HTR-8/SVneo (cell line): ENCODE results near the gene DSCAM.
"Not testable (repeated sequence)": the region's sequence is repeated elsewhere in the genome, so short reads cannot be mapped to it uniquely, and the experiment has no call there.

ENCODE experiments used
- DNase-seq: peaks from one replicate; pipeline ENCODE4 v3.0.0; 2011; ENCODE audit warnings: low spot score, mixed read lengths; ENCODE audit not compliant: insufficient read length
- FAIRE-seq: peaks from 2 replicates; lab custom pipeline; 2011; peaks lifted over from hg19 to GRCh38; lab: Jason Lieb, UNC

DSCAM gene

GRCh38 chr21:40227096-40227495 is 619.9 kb downstream of the DSCAM start:
- no peak for FAIRE-seq
- no peak for DNase-seq

GRCh38 chr21:40215941-40216340 is 631.0 kb downstream of the DSCAM start:
- no peak for FAIRE-seq
- no peak for DNase-seq

- no peak for FAIRE-seq
Observed at GRCh38 chr21:40210251-40210650, 636.7 kb downstream of the DSCAM start.

DNA sequence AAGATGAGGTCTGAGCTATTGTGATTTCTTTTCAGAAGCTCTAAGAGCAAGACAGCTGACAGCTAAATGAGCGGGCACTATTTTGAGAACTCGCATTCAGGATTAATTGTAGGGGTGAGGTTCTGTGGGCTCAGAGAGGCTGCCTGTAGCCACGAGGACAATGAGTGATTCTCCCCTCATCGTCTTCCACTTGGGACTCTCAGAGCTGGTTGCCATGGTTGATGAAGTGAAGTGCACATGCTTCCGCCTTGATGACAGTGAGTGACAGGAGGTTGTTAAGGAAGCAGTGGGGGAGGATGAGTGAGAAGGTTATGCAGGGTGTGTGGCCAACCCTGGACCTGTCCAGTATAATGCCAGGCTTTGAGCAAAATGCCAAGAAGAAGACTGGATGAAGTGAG is 638.0 kb downstream of the DSCAM start:
- no peak for FAIRE-seq
- no peak for DNase-seq

More at GRCh38 chr21:40210251-40210650, 636.7 kb downstream of the DSCAM start:
- no peak for DNase-seq

DNA sequence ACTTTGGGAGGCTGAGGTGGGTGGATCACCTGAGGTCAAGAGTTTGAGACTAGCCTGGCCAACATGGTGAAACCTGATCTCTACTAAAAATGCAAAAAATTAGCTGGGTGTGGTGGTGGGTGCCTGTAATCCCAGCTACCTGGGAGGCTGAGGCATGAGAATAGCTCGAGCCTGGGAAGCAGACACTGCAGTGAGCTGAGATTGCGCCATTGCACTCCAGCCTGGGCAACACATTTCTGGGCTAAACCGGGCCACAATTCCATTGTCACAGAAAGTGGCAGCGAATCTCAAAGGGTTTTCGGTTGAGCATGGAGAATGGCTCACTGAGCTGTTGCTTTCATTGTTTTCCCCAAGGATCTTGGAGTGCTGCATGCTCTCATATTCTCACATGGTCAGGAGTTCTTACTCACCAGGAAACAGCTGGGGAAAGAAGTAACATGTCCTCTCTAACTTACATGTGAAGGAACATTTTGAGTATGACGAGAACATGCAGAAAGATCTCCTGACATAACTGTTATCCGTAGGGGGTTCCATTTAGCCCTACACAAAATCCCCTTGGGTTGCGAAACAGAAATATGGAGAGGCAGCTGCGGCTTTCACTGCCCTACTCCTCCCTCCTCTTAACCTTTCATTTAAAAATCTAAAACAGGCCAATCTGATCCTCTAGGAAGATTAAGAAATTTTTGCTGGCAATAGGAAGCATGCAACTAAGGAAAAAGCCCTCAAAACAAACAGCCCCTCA is 638.6 kb downstream of the DSCAM start:
- FAIRE-seq = no peak
- DNase-seq = no peak

DNA sequence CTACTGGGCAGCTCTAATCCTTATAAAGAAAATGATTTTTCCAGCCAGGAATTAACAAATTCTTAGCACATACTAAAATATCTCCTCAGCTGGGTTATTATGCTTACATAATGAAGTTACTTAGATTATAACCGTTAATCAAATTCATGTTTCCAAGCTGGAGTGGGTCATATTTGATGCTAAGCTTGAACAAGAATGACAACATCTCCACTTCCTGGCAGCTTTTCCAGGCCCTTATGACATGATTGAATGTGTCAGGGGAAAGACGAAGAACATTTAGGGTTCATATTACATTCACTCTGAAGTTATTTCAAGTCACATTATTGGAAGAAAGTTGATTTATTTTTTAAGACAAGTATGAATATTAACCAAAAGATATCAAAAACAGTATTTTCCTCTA is 646.0 kb downstream of the DSCAM start:
- FAIRE-seq = no peak
- no peak for DNase-seq

DNA sequence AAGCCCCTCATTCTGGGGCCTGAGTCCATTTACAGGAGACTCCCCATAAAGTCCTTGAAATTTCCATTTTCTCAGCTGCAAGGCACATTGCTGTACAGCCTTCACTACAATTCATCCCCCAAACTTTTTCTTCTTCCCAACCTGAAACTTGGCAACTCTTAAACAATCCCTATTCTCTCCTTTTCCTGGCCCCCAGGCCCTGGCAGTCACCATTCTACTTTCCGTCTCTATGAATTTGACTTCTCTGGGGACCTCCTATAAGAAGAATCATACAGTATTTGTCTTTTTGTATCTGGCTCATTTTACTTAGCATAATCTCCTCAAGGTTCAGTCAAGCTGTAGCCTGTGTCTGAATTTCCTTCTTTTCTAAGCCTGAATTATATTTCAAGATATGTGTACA is 646.8 kb downstream of the DSCAM start:
- DNase-seq (no peak), FAIRE-seq (no peak)

DNA sequence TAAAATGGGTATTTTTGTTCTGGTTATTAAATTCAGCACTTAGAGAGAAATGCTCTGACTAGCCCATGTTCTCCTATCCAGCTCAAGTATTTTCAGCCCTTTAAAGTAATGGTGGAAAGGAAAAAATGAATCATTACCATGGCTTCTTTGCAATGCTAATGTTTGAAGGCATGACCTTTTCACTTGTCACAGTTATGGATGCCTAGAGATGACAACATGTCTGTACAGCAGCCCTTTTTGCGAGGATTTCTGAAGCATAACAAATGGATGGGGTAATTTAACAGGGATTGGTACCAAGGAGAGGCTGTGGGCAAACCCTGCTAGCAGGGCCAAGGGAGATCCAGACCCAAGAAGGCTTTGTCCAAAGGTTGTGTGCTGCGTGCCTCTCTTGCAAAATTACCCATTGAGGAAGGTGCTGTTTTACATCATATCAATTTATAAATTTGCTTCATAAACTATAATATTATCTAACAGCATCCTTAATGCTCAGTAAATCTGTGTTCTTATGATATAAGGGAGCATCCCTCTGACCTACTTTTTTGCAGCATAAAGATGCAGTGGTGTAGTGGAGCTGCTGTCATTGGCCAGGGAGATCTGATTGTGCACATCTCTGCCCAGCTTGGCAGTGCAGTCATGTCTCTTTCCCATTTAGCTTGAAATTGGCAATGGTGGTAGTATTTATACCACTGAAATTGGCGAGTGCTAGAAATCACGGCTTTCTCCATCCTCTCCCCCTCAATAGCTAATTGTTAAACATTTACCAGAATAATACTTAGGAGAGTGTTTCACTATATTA is 652.6 kb downstream of the DSCAM start:
- no peak for DNase-seq
- no peak for FAIRE-seq

DNA sequence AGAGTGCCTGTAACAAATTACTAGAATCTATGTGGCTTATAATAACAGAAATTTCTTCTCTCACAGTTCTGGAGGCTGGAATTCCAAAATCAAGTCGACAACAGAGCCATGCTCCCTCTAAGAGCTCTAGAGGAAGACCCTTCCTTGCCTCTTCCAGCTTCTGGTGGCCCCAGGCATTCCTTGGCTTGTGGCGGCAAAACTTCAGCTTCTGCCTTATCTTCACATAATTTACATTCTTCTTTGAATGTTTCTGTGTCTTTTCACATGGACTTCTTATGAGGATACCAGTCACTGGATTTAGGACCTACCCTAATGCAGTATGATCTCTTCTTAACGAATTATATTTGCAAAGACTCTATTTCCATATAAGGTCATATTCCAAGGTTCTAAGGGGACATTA is 655.3 kb downstream of the DSCAM start:
- DNase-seq = no peak
- FAIRE-seq = no peak

DNA sequence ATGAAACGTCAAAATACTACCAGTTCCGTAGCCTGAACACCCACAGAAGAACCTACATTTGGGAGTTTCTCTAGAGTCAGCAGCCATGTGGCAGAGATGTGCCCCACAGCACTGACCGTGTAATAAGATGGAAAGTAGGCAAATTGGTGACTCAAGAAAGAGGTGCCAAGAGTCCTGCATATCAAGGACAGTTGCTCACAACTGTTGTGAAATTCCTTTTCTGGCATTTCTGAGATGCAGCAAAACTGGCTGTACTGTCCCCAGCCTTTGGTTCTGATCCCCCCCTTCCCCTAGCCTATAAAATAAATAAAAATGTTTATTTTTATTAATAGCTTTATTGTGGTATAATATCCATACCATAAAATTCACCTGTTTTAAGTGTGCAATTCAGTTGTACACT is 655.8 kb downstream of the DSCAM start:
- DNase-seq (no peak), FAIRE-seq (no peak)

- FAIRE-seq = no peak
Observed at GRCh38 chr21:40187946-40188654, 658.9 kb downstream of the DSCAM start.

DNA sequence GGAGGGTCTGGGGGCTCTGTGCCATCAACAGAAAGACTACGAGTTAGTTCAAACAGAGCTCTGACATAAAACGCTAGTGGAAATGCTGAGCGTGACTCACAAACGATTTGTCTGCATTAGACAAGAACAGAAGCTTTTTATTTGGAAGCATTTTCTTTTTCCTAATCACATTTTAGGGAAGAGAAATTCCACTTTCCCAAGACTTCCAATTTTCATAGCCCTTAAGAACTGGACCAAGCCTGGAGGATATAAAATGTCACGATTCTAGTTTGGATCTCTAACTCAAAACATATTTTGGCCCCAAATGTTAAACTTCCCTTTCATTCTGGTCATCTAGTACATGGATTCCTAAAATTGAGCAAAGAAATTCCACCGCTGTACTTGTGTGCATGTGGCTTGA is 659.7 kb downstream of the DSCAM start:
- FAIRE-seq (no peak), DNase-seq (no peak)

More at GRCh38 chr21:40187946-40188654, 658.9 kb downstream of the DSCAM start:
- DNase-seq = no peak

DNA sequence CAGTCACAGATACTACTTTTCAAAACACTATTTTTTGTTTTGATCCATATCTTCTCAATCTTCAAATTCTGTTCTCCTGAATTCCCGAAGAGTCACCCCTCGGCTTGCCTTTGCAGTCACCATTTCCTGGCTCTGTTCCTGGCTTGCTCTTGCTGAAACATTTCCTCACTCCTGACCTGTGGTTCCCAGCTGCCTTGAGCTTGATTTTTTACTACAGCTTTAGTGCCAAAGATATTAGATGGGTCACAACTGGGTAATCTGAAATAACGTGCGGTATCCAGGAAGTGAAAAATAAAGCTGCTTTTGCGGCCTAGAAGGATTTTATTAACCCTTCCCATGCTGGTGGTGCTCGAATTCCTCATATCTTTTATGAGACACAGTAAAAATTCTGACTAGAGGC is 660.9 kb downstream of the DSCAM start:
- FAIRE-seq (no peak), DNase-seq (no peak)

GRCh38 chr21:40185208-40185607 is 661.8 kb downstream of the DSCAM start:
- no peak for FAIRE-seq
- DNase-seq = no peak

GRCh38 chr21:40182491-40182890 is 664.5 kb downstream of the DSCAM start:
- DNase-seq, FAIRE-seq: not testable (repeated sequence)

- FAIRE-seq (no peak), DNase-seq (no peak)
Observed at GRCh38 chr21:40179166-40179565, 667.8 kb downstream of the DSCAM start.

DNA sequence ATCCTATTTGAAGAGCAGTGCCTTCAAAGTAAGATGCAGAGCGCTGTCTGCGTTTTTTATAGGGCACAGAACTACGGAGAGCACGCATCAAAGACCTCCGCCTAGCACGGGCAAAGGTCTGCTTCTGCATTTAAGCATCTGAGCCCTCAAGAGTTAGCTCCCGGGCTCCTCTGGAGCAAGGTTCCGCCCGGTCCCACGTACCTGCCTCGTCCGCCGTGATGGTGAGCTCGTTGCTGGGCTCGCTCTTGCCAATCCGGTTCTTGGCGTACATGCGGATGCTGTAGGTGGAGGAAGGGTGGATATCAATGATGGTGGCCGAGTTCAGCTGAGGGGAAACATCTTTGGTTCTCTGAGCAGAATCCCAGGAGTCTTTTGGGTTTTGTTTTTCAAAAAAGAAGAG is 668.2 kb downstream of the DSCAM start:
- FAIRE-seq (no peak), DNase-seq (no peak)

GRCh38 chr21:40177979-40178378 is 669.0 kb downstream of the DSCAM start:
- no peak for FAIRE-seq
- no peak for DNase-seq

GRCh38 chr21:40176724-40177123 is 670.2 kb downstream of the DSCAM start:
- DNase-seq (no peak), FAIRE-seq (no peak)

DNA sequence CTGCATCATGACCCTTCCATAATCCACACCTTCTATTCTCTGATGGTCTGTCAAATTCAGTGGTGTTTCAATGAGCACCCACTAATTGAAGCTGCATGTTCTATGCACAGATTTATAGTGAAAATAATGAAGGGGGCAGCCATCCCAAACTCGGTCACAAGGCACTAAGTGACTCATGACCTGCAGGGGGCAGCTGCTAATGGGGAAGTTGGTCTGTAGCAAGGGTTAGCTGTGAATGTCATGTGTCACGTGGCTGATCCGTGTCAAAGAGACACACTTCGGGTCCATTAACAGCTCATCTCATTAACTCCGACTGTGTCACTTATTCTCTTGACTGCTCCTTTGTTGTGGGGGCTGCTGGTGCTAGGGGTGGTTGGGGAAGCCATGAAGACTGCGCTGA is 673.1 kb downstream of the DSCAM start:
- FAIRE-seq = no peak
- no peak for DNase-seq

DNA sequence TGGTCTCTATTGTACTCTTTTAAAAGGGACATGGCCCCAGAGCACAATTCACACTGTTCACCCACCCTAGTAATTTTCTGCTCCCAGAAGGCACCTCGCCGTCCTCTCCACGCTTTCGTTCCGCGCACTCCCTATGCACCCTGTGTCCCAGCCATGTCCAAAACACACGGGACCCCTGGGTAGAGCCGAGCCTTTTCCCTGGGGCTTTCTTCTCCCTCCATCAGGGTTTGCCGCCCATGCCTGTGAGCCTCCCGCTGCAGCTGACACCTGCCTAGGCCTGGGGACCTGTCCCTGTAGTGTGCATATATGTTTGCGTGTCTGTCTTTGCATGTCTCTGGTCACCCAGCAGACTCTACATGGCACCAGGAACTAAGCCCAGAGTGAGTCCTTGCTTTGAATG is 677.0 kb downstream of the DSCAM start:
- DNase-seq (no peak), FAIRE-seq (no peak)
